ENCODE results near the gene NLRP6. TPM values are rescaled to one million over a fixed set of nuclear protein-coding genes. Genes with fewer than 3 reads are reported as not detected.
"Not testable (repeated sequence)": the region's sequence is repeated elsewhere in the genome, so short reads cannot be mapped to it uniquely, and the experiment has no call there.

Gene NLRP6
- polyA plus RNA-seq, 1 donor, result 0.35 TPM

DNA sequence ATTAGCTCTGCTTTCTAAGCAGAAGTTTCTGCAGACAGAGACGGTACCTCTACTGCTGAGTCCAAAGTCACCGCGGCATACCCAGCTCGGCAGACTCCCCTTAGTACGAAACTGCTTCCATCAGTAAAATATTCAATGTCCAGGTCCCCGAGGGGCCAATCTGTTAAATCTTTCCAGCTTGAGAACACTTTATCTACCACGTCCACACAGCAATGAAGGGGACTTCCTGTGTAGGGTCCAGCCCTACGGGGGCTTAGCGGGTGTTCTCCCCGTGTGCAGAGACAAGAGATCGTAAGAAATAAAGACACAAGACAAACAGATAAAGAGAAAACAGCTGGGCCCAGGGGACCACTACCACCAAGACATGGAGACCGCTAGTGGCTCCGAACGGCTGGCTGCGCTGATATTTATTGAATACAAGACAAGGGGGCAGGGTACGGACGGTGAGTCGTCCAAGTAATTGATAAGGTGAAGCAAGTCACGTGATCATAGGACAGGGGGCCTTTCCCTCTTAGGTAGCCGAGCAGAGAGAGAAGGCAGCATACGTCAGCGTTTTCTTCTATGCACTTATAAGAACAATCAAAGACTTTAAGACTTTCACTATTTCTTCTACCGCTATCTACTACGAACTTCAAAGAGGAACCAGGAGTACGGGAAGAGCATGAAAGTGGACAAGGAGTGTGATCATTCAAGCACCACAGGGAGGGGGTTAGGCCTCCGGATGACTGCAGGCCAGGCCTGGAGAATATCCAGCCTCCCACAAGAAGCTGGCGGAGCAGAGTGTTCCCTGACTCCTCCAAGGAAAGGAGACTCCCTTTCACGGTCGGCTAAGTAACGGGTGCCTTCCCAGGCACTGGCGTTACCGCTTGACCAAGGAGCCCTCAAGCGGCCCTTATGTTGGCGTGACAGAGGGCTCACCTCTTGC lies 46.6 kb downstream of the NLRP6 start:
- DNase-seq, result not testable (repeated sequence)

DNA sequence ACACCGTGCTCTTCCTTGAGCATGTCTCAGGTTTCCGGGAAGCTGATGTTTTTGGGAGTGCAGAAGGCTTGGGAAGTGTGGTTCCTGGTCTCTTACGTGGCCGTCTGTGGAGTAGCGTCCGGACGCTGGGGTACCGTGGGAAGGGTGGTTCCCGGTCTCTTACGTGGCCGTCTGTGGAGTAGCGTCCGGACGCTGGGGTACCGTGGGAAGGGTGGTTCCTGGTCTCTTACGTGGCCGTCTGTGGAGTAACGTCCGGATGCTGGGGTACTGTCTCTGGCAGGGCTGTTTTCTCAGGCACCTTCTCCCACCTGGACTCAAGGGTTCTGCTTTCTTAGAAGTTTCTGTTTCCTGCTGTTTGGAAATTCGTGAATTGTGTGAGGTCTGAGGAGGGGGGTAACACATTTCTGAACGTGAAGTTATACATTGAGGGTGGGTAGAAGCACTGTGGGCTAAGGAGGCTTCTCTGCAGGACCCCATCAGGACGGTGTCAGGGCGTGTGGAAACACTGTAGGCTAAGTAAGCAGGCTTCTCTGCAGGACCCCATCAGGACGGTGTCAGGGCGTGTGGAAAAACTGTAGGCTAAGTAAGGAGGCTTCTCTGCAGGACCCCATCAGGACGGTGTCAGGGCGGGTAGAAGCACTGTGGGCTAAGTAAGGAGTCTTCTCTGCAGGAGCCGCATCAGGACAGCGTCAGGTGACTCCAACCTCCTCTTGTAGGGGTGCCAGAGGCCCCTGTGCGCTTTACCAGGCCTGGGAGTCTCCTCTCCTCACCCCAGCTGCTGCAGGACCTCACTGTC lies 47.8 kb downstream of the NLRP6 start:
- no peak for DNase-seq

- DNase-seq, result no peak
Observed at GRCh38 chr11:326592-326841, 48.3 kb downstream of the NLRP6 start.

- DNase-seq, result no peak
Observed at GRCh38 chr11:326842-327580, 48.8 kb downstream of the NLRP6 start.

DNA sequence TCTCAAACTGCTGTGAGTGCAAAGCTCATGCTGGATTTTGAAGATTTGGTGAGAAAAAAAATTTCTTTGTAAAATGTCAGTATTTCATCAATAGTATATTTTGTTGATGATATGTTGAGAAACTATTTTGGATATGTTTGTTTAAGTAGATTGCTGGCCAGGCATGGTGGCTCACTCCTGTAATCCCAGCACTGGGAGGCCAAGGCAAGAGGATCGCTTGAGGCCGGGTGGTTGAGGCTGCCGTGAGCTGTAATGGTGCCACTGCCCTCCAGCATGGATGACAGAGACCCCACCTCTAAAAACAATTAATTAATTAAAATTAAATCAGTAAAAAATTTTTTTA lies 49.3 kb downstream of the NLRP6 start:
- DNase-seq, result no peak

GRCh38 chr11:328012-328411 lies 49.8 kb downstream of the NLRP6 start:
- DNase-seq, result no peak

- DNase-seq, result not testable (repeated sequence)
Observed at GRCh38 chr11:328516-329100, 50.4 kb downstream of the NLRP6 start.

DNA sequence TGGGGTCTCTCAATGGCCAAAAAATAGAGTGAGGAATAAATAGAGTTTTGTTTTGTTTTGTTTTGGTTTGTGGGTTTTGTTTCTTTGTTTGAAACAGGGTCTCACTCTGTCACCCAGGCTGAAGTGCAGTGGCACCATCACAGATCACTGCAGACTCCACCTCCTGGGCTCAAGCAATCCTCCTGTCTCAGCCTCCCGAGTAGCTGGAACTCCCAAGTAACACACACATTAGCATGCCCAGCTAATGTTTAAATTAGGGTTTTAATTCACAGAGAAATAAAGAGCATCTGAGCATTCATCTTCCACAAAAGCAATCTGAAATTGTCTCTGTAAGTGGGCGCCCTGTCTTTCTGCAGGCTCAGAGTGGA lies 51.7 kb downstream of the NLRP6 start:
- DNase-seq, result no peak

DNA sequence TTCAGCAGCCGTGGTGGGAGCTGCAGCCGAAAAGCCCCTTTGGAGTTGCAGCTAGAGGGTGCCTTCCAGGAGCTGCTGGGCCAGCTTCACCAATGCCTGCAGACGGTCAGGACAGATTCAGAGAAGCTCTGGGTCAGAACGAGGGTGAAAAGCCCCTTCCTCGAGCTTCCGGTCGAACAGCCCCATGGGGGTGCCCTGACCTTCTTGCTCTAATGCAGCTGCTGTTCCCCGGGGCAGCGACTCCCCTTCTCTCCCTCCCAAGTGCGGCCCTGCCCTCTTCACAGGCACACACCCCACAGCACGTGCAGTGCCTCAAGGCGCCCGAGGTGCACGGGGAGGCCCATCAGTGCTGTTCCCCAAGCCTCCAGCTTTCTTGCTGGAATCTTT lies 52.1 kb downstream of the NLRP6 start:
- DNase-seq, result no peak

GRCh38 chr11:330694-331357 lies 52.6 kb downstream of the NLRP6 start:
- DNase-seq, result no peak

DNA sequence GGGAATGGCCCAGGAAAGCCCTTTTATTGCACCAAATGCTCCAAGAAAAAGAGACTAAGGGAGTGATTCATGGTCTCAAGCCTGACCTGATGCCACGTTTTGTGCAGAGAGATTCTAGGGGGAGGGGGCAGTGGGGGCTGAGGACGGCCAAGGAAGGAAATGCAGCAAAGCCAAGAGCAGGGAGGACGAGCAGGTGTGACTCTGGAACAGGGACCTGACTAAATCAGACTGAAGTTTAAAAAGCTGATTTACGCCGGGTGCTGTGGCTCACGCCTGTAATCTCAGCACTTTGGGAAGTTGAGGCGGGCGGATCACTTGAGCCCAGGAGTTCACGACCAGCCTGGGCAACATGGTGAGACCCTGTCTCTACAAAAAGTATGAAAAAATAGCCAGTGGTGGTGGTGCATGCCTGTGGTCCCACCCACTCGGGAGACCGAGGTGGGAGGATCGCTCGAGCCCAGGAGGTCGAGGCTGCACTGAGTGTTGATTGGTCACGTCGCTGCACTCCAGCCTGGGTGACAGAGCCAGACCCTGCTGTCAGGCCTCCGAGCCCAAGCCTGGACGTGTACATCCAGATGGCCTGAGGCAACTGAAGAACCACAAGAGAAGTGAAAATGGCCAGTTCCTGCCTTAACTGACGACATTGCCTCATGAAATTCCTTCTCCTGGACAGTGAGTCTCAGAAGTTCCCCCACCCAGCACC lies 53.3 kb downstream of the NLRP6 start:
- DNase-seq, result no peak

DNA sequence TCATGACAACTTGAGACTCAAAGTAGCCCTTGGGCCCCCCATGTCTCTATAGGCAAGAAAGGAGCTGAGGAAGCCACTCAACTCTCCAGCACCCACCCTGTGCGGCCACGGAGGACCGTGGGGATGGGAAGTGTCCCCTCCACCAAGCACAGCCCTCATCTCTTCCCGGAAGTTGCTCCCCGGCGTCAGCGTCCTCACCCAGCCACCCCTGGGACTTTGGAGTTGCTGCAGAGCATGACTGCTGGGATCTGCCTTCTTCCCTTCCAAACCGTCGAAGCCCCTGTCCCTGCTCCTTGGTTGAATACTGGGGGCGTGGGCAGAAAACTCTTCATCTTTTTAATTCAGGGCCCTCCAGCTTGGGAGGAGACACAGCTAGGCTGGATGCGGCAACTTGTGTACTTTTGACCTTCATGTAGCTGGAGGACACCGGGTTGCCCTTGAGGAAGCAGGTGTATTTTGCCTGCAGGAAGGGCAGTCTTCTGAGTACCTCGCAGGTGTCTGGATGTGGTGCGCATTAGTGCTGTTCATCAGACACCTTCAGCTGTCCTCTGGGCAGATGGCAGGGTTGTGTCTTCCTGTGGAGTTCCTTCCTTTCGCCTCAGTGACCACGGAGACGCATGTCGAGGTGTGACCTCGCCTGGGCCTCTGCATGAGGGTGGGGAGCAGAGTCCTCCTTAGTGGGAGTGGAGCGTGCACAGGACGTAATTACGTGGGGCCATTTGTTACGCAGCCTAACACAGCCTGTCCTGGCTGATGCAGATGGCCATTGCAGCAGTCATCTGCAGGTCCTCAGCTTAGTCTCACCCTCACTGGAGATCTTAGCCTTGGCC lies 54.7 kb downstream of the NLRP6 start:
- no peak for DNase-seq

DNA sequence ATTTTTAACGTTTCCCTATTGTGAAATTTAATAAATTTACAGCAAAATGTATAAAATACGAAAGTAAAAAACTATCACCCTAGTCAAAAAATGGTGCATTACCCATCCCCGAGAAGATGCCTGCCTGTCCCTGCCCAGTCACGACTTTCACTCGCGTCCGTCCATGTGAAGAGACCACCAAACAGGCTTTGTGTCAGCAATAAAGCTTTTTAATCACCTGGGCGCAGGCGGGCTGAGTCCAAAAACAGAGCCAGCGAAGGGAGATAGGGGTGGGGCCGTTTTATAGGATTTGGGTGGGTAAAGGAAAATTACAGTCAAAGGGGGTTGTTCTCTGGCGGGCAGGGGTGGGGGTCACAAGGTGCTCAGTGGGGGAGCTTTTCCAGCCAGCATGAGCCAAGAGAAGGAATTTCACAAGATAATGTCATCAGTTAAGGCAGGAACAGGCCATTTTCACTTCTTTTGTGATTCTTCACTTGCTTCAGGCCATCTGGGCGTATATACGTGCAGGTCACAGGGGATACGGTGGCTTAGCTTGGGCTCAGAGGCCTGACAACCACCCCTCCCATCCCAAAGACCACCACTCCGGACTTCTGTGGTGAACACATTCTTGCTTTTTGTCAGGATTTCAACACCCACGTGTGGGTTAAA lies 55.5 kb downstream of the NLRP6 start:
- DNase-seq, result not testable (repeated sequence)

DNA sequence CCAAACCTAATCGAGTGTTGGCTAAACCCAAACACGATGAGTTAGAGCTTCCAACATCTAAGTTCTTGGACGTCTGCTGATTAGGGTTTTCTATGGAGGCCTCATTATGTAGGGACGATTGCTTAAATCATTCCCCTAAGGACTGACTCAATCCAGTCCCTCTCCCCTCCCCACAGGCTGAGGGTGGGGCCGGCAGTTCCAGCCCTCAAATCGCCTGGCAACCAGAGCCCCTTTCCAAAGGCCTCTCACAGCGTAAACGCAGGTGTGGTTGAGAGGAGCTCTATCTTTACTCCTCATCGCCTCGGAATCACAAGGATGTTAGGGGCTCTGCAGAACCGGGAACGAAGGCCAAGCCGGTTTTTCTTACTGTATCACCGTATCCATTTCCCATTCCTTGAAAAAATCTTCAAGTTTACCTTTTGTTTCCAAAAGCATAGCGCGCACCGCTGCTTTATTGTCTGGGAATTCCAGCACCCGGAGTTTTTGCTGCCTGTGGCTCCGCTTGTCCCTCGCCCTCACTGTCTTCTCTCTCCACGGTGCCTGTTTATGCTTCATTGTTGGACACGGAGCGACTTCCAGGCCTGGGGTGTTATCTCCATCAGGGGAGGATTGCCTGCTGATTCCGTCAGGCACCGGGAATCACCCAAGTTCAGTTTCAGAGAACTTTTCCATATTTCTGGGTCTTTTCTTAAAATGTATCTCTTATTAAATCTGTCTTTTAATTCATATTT lies 56.2 kb downstream of the NLRP6 start:
- DNase-seq, result no peak

Other genes with a start within 250 kb of the NLRP6 start
- gene SCGB1C1, start 85.3 kb upstream of the NLRP6 start, polyA plus RNA-seq (ENCODE audit: insufficient read length), result 1.1 TPM
- gene BET1L, start 71.0 kb upstream of the NLRP6 start, polyA plus RNA-seq (ENCODE audit: insufficient read length), result 41.5 TPM
- gene RIC8A, start 70.7 kb upstream of the NLRP6 start, polyA plus RNA-seq (ENCODE audit: insufficient read length), result 84.0 TPM
- gene SIRT3, start 42.1 kb upstream of the NLRP6 start, polyA plus RNA-seq (ENCODE audit: insufficient read length), result 38.4 TPM
- 156 TPM for gene PSMD13, start 41.4 kb upstream of the NLRP6 start, polyA plus RNA-seq (ENCODE audit: insufficient read length)
- 22.3 TPM for gene PGGHG, start 10.7 kb downstream of the NLRP6 start, polyA plus RNA-seq (ENCODE audit: insufficient read length)
- gene IFITM5, start 21.1 kb downstream of the NLRP6 start, polyA plus RNA-seq (ENCODE audit: insufficient read length), result 0.25 TPM
- gene IFITM2, start 29.4 kb downstream of the NLRP6 start, polyA plus RNA-seq (ENCODE audit: insufficient read length), result 189 TPM
- gene IFITM1, start 35.6 kb downstream of the NLRP6 start, polyA plus RNA-seq (ENCODE audit: insufficient read length), result 38.1 TPM
- 235 TPM for gene IFITM3, start 42.5 kb downstream of the NLRP6 start, polyA plus RNA-seq (ENCODE audit: insufficient read length)
- gene B4GALNT4, start 91.1 kb downstream of the NLRP6 start, polyA plus RNA-seq (ENCODE audit: insufficient read length), result 65.8 TPM
- gene PKP3, start 115.8 kb downstream of the NLRP6 start, polyA plus RNA-seq (ENCODE audit: insufficient read length), result 6.6 TPM
- gene SIGIRR, start 136.6 kb downstream of the NLRP6 start, polyA plus RNA-seq (ENCODE audit: insufficient read length), result 38.3 TPM
- 10.6 TPM for gene ANO9, start 163.6 kb downstream of the NLRP6 start, polyA plus RNA-seq (ENCODE audit: insufficient read length)
- 34.8 TPM for gene PTDSS2, start 171.9 kb downstream of the NLRP6 start, polyA plus RNA-seq (ENCODE audit: insufficient read length)
- gene RNH1, start 228.8 kb downstream of the NLRP6 start, polyA plus RNA-seq (ENCODE audit: insufficient read length), result 71.2 TPM

Data from left kidney (tissue), 2 donors.